GM12878 (cell line): Measurements from ENCODE around the gene DENND6B. TPM values are rescaled to one million over a fixed set of nuclear protein-coding genes. Genes with fewer than 3 reads are reported as not detected.

ENCODE experiments used
- ATAC-seq: fragments of 200-7000 bp; cut with Tn5 transposase; 3 replicates; pipeline ENCODE4 v1.9.1; 2020; ENCODE audit warnings: mild to moderate bottlenecking, moderate library complexity
- BruUV-seq: library from RNA; stranded (reverse); fragments of 400-500 nt; replicated peaks from 2 replicates; lab custom pipeline; 2021; lab: Mats Ljungman, UMichigan
- CTCF ChIA-PET: fragments of 300-600 bp; sonication (Branson Sonifier 250); formaldehyde crosslinking; extraction: SDS; loops from one replicate; lab custom pipeline; 2021; ENCODE audit warnings: inconsistent platforms; lab: Yijun Ruan, JAX
- POLR2A ChIA-PET: fragments of 350-600 bp; formaldehyde crosslinking; extraction: SDS; loops from one replicate; lab custom pipeline; 2021; ENCODE audit warnings: inconsistent platforms; lab: Charles Lee
- RAD21 ChIA-PET: fragments of 300-600 bp; sonication (Branson Sonifier 250); formaldehyde crosslinking; loops from one replicate; lab custom pipeline; 2023; ENCODE audit warnings: antibody characterized with exemption; ENCODE audit not compliant: unreplicated experiment; lab: Charles Lee
- SMC1A ChIA-PET: fragments of 300-600 bp; sonication (Branson Sonifier 250); formaldehyde crosslinking; loops from one replicate; lab custom pipeline; 2023; ENCODE audit not compliant: unreplicated experiment, uncharacterized antibody; lab: Charles Lee
- DNase-seq: peaks from one replicate; pipeline ENCODE4 v3.0.0-alpha.2; 2011; ENCODE audit warnings: low read depth, low spot score
- FAIRE-seq: peaks from 3 replicates; lab custom pipeline; 2011; peaks lifted over from hg19 to GRCh38; lab: Jason Lieb, UNC
- H2AFZ ChIP-seq: 2 replicates; pipeline ENCODE4 v1.6.0; 2011; ENCODE audit warnings: low read depth, low read length, control low read depth; ENCODE audit not compliant: control insufficient read depth
- H3K27ac ChIP-seq: 2 replicates; pipeline ENCODE4 v1.5.1; 2011; ENCODE audit warnings: control low read depth; ENCODE audit not compliant: control insufficient read depth, insufficient read depth
- H3K27me3 ChIP-seq, 2 experiments: replicated peaks in 1 of 2; 2 replicates each; pipeline versions ENCODE4 v1.6.0 to v1.6.1; 2011; ENCODE audit warnings: low read length in 1 of 2; ENCODE audit not compliant: control insufficient read depth in 2 of 2, insufficient read depth in 2 of 2
- H3K36me3 ChIP-seq, 2 experiments: 2 replicates each; pipeline ENCODE4 v1.5.1; 2011; ENCODE audit warnings: low read length in 1 of 2; ENCODE audit not compliant: control insufficient read depth in 2 of 2, insufficient read depth in 2 of 2
- H3K4me1 ChIP-seq: 2 replicates; pipeline ENCODE4 v1.6.1; 2011; ENCODE audit warnings: mild to moderate bottlenecking, low read length, moderate library complexity, mixed read lengths; ENCODE audit not compliant: control insufficient read depth, insufficient read depth
- H3K4me2 ChIP-seq: 2 replicates; pipeline ENCODE4 v1.6.0; 2011; ENCODE audit warnings: control low read depth; ENCODE audit not compliant: control insufficient read depth, insufficient read depth
- H3K4me3 ChIP-seq: fragments of 200-600 bp; sonication (generic); 2 replicates; pipeline ENCODE4 v1.5.1; 2016
- H3K79me2 ChIP-seq: 2 replicates; pipeline ENCODE4 v1.6.0; 2011; ENCODE audit warnings: low read length; ENCODE audit not compliant: control insufficient read depth, insufficient read depth
- H3K9ac ChIP-seq: 2 replicates; pipeline ENCODE4 v1.8.0; 2011; ENCODE audit warnings: low read length, control low read depth, mixed read lengths; ENCODE audit not compliant: control insufficient read depth, insufficient read depth
- H3K9me3 ChIP-seq: replicated peaks from 3 replicates; pipeline ENCODE4 v1.5.1; 2011; ENCODE audit warnings: mild to moderate bottlenecking, low read length; ENCODE audit not compliant: control insufficient read depth, insufficient read depth
- H4K20me1 ChIP-seq: 2 replicates; pipeline ENCODE4 v1.6.0; 2011; ENCODE audit not compliant: control insufficient read depth, insufficient read depth
- E2F8 ChIP-seq: fragments of 450-650 bp; IDR thresholded peaks from 2 replicates; pipeline ENCODE4 v1.6.1; 2018; ENCODE audit warnings: mild to moderate bottlenecking, low read depth, moderate library complexity; ENCODE audit not compliant: partially characterized antibody
- HDAC2 ChIP-seq: fragments of 200-600 bp; sonication (generic); IDR thresholded peaks from 2 replicates; pipeline ENCODE4 v1.6.1; 2017
- IRF5 ChIP-seq: fragments of 450-650 bp; IDR thresholded peaks from 2 replicates; pipeline ENCODE4 v1.6.1; 2017; ENCODE audit warnings: borderline replicate concordance
- POLR2A ChIP-seq: IDR thresholded peaks from 2 replicates; pipeline ENCODE4 v1.6.1; 2011; ENCODE audit warnings: low read depth, mild to moderate bottlenecking, low read length
- POU2F2 ChIP-seq: IDR thresholded peaks from 3 replicates; pipeline ENCODE4 v1.6.1; 2011; ENCODE audit warnings: low read depth, mild to moderate bottlenecking, low read length, borderline replicate concordance
- SUZ12 ChIP-seq: fragments of 200-600 bp; sonication (generic); IDR thresholded peaks from one replicate; pipeline ENCODE4 v1.6.1; 2018; ENCODE audit warnings: antibody characterized with exemption, mild to moderate bottlenecking; ENCODE audit not compliant: unreplicated experiment
- WGBS: methylation state at CpG from one replicate; pipeline ENCODE4 v1.1.6; 2016; ENCODE audit warnings: low lambda C conversion rate; ENCODE audit not compliant: insufficient replicate concordance, insufficient coverage; ENCODE audit errors: missing lambda C conversion rate; 5-methylcytosine and 5-hydroxymethylcytosine counted together
- in situ Hi-C: fragments of 300-500 bp; cut with MboI; formaldehyde crosslinking; loops from 9 replicates; pipeline ENCODE4 v1.14.3; 2018; ENCODE audit warnings: mixed read lengths
- intact Hi-C: fragments of 100-400 bp; cut with micrococcal nuclease; formaldehyde crosslinking; loops from one replicate; pipeline ENCODE4 v1.14.2; 2022; ENCODE audit not compliant: unreplicated experiment
- polyA plus RNA-seq, 11 experiments: library from polyadenylated mRNA; depleted of rRNA in 4 of 11; unstranded in 6 of 11; stranded (reverse) in 5 of 11; fragments of >200 nt; fragmentation: Nextera tagmentation in 4 of 11; fragmentation: Illumina TruSeq in 1 of 11; extraction: Ambion mirVana in 4 of 11; extraction: Trizol in 1 of 11; gene quantifications; 1 replicate in 1 of 11; 2 replicates in 10 of 11; pipeline versions ENCODE4 v1.2.1 to v1.2.3, GENCODE V29; 2011 to 2016; ENCODE audit warnings: inconsistent platforms in 2 of 11, missing spikeins in 2 of 11, low read depth in 1 of 11
- total RNA-seq, 4 experiments: library from RNA; depleted of rRNA in 3 of 4; stranded (reverse); fragments of >200 nt in 3 of 4; fragmentation: Illumina TruSeq in 1 of 4; extraction: Trizol in 1 of 4; gene quantifications; 2 replicates each; pipeline versions ENCODE4 v1.2.1 to v1.2.3, GENCODE V29; 2013 to 2021

The DENND6B gene
- total and polyA plus RNA-seq, 10 of the 15 experiments (the other 5 are each of a cell fraction or from before 2014, with no cell fraction given): 0.72 to 11.3 (median 6.2) TPM

- whole genome bisulfite sequencing: 71% methylated on average over 6 of the region's 9 CpGs
- H3K36me3 ChIP-seq: no peaks in the 10 kb centered on the region
- H3K4me3 ChIP-seq: no peak overlapping the region
- ChIA-PET POLR2A (interaction anchor here (0.7 kb wide), 1 partner anchor 58 kb away, joined by 3 read pairs; the partner anchor contains the start of gene HDAC10), RAD21 (no interaction called here), CTCF (interaction anchor here (0.6 to 0.9 kb wide), 2 partner anchors 13 to 17 kb away, joined by 3 read pairs; no protein-coding TSS in a partner anchor), SMC1A (no interaction called here)
- intact Hi-C loops: no loop called here
- FAIRE-seq (no peak), ATAC-seq (no peak), DNase-seq (no peak)
- H4K20me1 ChIP-seq: no peaks in the 10 kb centered on the region
- no peak overlapping the region for H2AFZ ChIP-seq
- H3K4me2 ChIP-seq: peak overlapping the region; percentile 7; the same call in 1 of the 2 replicates
- no peaks in the 10 kb centered on the region for H3K27me3 ChIP-seq
- TF ChIP-seq POLR2A (0 out of 2 replicates have a peak, but pooled peaks have one; percentile 7), HDAC2 (no peak), IRF5 (no peak), POU2F2 (no peak)
- peaks cover 30% of the 10 kb centered on the region for H3K4me1 ChIP-seq
- peaks cover 42% of the 10 kb centered on the region for H3K79me2 ChIP-seq
- in situ Hi-C loops: no loop called here
- H3K27ac ChIP-seq: peak overlapping the region; percentile 44; the same call in 1 of the 2 replicates
- H3K9ac ChIP-seq: no peak overlapping the region
- BruUV-seq: no TSS peak
- no peaks in the 10 kb centered on the region for H3K9me3 ChIP-seq
Measured at GRCh38 chr22:50308986-50309600, 17.7 kb downstream of the DENND6B start.

- Histone ChIP-seq H4K20me1 (peaks cover 2% of the 10 kb centered on the region; the same call in 1 of the 2 replicates), H3K9me3 (no peaks in the 10 kb centered on the region), H3K27me3 (no peaks in the 10 kb centered on the region), H3K36me3 (no peaks in the 10 kb centered on the region; a peak in 1 of 4 replicates), H3K4me2 (peak overlapping the region; percentile 15; the same call in 1 of the 2 replicates), H3K79me2 (peaks cover 42% of the 10 kb centered on the region), H2AFZ (no peak overlapping the region), H3K27ac (peak overlapping the region; percentile 44; the same call in 1 of the 2 replicates), H3K9ac (no peak overlapping the region), H3K4me3 (no peak overlapping the region), H3K4me1 (peaks cover 35% of the 10 kb centered on the region)
- no TSS peak for BruUV-seq
- POLR2A ChIA-PET: no interaction called here
- CTCF ChIA-PET: interaction anchor here (0.9 kb wide), 1 partner anchor 13 kb away, joined by 3 read pairs; no protein-coding TSS in a partner anchor
- FAIRE-seq: peak; percentile 27
- no peak for DNase-seq
- 29% methylated on average over 2 of the region's 7 CpGs for WGBS
- intact Hi-C loops: no loop called here
- no peak for ATAC-seq
- SMC1A ChIA-PET: no interaction called here
- RAD21 ChIA-PET: no interaction called here
- in situ Hi-C loops: no loop called here
- TF ChIP-seq E2F8 (no peak), SUZ12 (no peak)
Measured at GRCh38 chr22:50308597-50308935, 18.2 kb downstream of the DENND6B start.
